Sciatic nerve (tissue), 2 donors: ENCODE data around the gene KIR3DL2. TPM values are rescaled to one million over a fixed set of nuclear protein-coding genes. Genes with fewer than 3 reads are reported as not detected.
"Not testable (repeated sequence)": the region's sequence is repeated elsewhere in the genome, so short reads cannot be mapped to it uniquely, and the experiment has no call there.

Source experiments
- ATAC-seq: fragments of 200-7000 bp; cut with Tn5 transposase; one replicate; pipeline ENCODE4 v1.9.1; 2020; ENCODE audit warnings: mild to moderate bottlenecking, moderate library complexity
- DNase-seq: peaks from one replicate; pipeline ENCODE4 v3.0.0-alpha.2; 2020; ENCODE audit warnings: low spot score
- intact Hi-C: fragments of 100-400 bp; cut with DNase I; formaldehyde crosslinking; loops from one replicate; pipeline ENCODE4 v1.14.2; 2022
- total RNA-seq: library from RNA; stranded (reverse); fragmentation: NEBNext Ultra II Directional; extraction: Animal tissue kit (Norgen Biotek cat#: 25700); gene quantifications from one replicate; pipeline ENCODE4 v1.2.1, GENCODE V29; 2021
- donor health status: DM: no; HTN: no; CAD: no.
- donor health status: DM: no; HTN: no; CAD: no.

The KIR3DL2 gene
- total RNA-seq, 1 donor from 2014 or later = not detected

DNA sequence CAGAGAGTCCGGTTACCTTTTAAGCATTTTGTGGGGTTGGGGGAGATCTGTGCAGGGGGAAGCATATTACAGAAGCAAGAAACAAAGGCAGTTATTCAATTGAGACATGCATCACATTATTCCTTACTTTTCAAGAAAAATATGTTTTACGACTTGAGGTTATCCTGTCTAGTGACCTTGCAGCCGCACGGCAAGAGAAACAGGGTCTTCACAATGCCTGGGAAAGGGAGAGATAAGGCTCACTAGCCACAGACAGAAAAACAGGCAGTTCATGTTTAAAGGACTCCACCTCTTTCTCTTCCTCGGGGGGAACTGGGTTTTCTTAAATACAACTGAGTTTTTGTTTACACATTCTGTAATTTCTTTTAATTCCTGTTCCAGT lies 55.2 kb downstream of the KIR3DL2 start:
- ATAC-seq = no peak
- intact Hi-C loops = no loop called here
- no peak for DNase-seq

DNA sequence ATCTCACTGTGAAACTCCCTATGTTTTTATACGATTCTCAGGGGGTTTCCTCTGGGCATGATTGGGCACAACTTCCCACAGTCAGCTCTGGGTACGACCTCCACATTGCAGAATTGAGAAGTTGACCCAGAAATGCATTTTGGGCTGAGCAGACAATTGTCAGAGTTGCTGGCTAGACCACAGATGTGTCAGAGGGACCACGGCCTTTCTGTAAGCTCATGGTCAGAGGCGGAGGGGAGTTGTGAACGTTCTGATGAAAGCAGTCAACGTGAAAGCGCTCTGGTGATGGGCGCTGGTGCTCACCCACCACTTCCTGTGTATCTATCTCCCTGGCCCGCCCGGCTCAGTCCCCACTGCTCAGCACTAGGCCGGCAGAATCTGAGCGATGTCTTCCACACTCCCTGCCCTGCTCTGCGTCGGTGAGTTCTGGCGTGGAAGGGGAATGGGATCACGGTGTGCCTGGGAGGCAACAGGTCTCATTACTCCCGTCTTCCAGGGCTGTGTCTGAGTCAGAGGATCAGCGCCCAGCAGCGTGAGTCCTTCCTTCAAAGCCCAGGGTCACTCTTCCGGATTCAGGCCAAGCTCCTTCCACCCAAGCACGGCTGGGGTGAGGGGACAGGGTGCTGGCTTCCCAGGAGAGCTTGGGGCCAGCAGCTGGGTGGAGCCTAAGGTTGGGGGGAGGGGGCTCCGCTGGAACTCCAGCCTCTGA lies 55.7 kb downstream of the KIR3DL2 start, which contains the start of gene NCR1:
NCR1 (plus strand) TSS at position 346 of the 709 bp plus-strand sequence; CDS start at position 386, 40 bp downstream.
- intact Hi-C loops = no loop called here
- DNase-seq (no peak), ATAC-seq (no peak)

DNA sequence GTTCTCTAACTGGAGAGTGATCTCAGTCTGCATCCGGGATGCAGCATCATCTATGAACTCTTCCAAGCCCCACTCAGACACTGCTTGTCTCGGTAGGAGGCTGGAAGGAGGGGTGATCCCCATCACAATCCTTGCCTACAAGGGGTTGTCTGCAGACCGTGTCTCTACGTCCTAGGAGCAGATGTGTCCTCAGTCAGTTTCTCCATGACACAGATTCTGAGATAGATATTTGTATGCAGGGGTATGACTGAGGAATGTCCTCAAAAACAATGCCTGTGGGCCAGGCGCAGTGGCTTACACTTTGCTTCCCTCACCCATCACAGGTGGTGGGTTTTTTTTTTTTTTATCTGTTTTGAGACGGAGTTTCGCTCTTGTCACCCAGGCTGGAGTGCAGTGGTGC lies 56.6 kb downstream of the KIR3DL2 start:
- intact Hi-C loops = no loop called here
- no peak for ATAC-seq
- no peak for DNase-seq

GRCh38 chr19:54907899-54908298 lies 57.7 kb downstream of the KIR3DL2 start:
- intact Hi-C loops, DNase-seq, ATAC-seq: not testable (repeated sequence)

Other genes with a start within 250 kb of the KIR3DL2 start
- gene LILRB1, start 220.0 kb upstream of the KIR3DL2 start, total RNA-seq = 10.7 TPM
- gene LILRB4, start 187.5 kb upstream of the KIR3DL2 start, total RNA-seq = 5.5 TPM
- not detected for gene KIR3DL3, start 126.0 kb upstream of the KIR3DL2 start, total RNA-seq
- gene KIR2DL3, start 111.9 kb upstream of the KIR3DL2 start, total RNA-seq = not detected
- gene KIR2DL1, start 80.7 kb upstream of the KIR3DL2 start, total RNA-seq = not detected
- gene KIR2DL4, start 46.8 kb upstream of the KIR3DL2 start, total RNA-seq = not detected
- gene KIR3DL1, start 34.0 kb upstream of the KIR3DL2 start, total RNA-seq = not detected
- not detected for gene KIR2DS4, start 17.8 kb upstream of the KIR3DL2 start, total RNA-seq
- gene FCAR, start 23.8 kb downstream of the KIR3DL2 start, total RNA-seq = 5.2 TPM
- gene NCR1, start 55.7 kb downstream of the KIR3DL2 start, total RNA-seq = 0.45 TPM
- gene NLRP7, start 97.1 kb downstream of the KIR3DL2 start, total RNA-seq = not detected
- gene NLRP2, start 115.9 kb downstream of the KIR3DL2 start, total RNA-seq = 2.1 TPM
- gene GP6, start 187.8 kb downstream of the KIR3DL2 start, total RNA-seq = 0.89 TPM
- gene RDH13, start 212.7 kb downstream of the KIR3DL2 start, total RNA-seq = 12.9 TPM
- gene EPS8L1, start 225.4 kb downstream of the KIR3DL2 start, total RNA-seq = 1.2 TPM